HG02981 (cell line): ENCODE measurements around the gene TMEM151B.
"Not testable (repeated sequence)": the region's sequence is repeated elsewhere in the genome, so short reads cannot be mapped to it uniquely, and the experiment has no call there.

Experiments used
- ATAC-seq: cut with Tn5 transposase; IDR thresholded peaks from one replicate; pipeline ENCODE4 v1.9.1; 2021; ENCODE audit warnings: mild to moderate bottlenecking, moderate library complexity; ENCODE audit not compliant: unreplicated experiment

The TMEM151B gene

GRCh38 chr6:44269921-44270525 lies at the start of gene TMEM151B:
Gene TMEM151B (plus strand): TSS chr6:44270450. CDS start chr6:44270743, 293 bp downstream.
- no peak for ATAC-seq

- ATAC-seq = no peak
Observed at GRCh38 chr6:44220913-44221290, 49.3 kb upstream of the TMEM151B start.

GRCh38 chr6:44221291-44221960 lies 48.8 kb upstream of the TMEM151B start:
- ATAC-seq = peak; percentile 42

GRCh38 chr6:44221961-44222335 lies 48.3 kb upstream of the TMEM151B start:
- no peak for ATAC-seq

- ATAC-seq = peak; percentile 1
Observed at GRCh38 chr6:44222486-44223318, 47.5 kb upstream of the TMEM151B start.

GRCh38 chr6:44223319-44224028 lies 46.8 kb upstream of the TMEM151B start, which contains the start of gene SLC29A1:
Gene SLC29A1 (plus strand): TSS chr6:44223595. CDS start chr6:44227314, 3,719 bp downstream.
- ATAC-seq = peak; percentile 46

GRCh38 chr6:44224029-44224964 lies 46.0 kb upstream of the TMEM151B start:
- ATAC-seq = peak; percentile 10

GRCh38 chr6:44224965-44225305 lies 45.3 kb upstream of the TMEM151B start:
- no peak for ATAC-seq

- ATAC-seq = no peak
Observed at GRCh38 chr6:44225579-44226325, 44.5 kb upstream of the TMEM151B start.

GRCh38 chr6:44226368-44227147 lies 43.7 kb upstream of the TMEM151B start:
- ATAC-seq = no peak

GRCh38 chr6:44227148-44227793 lies 43.0 kb upstream of the TMEM151B start:
- no peak for ATAC-seq

GRCh38 chr6:44228031-44228430 lies 42.2 kb upstream of the TMEM151B start:
- no peak for ATAC-seq

- no peak for ATAC-seq
Observed at GRCh38 chr6:44228433-44228832, 41.8 kb upstream of the TMEM151B start.

GRCh38 chr6:44228836-44229235 lies 41.4 kb upstream of the TMEM151B start:
- ATAC-seq = no peak

GRCh38 chr6:44229376-44230033 lies 40.7 kb upstream of the TMEM151B start:
- no peak for ATAC-seq

- no peak for ATAC-seq
Observed at GRCh38 chr6:44230034-44230675, 40.1 kb upstream of the TMEM151B start.

- ATAC-seq = not testable (repeated sequence)
Observed at GRCh38 chr6:44231426-44231825, 38.8 kb upstream of the TMEM151B start.
